HG02884 (cell line): Measurements from ENCODE around the gene ZSWIM5.

Source experiments
- ATAC-seq: cut with Tn5 transposase; IDR thresholded peaks from one replicate; pipeline ENCODE4 v1.9.1; 2021; ENCODE audit warnings: mild to moderate bottlenecking, moderate library complexity; ENCODE audit not compliant: unreplicated experiment

ZSWIM5 gene

GRCh38 chr1:45037456-45037855 lies 168.9 kb downstream of the ZSWIM5 start:
- no peak for ATAC-seq

- ATAC-seq = no peak
Observed at GRCh38 chr1:45035631-45036301, 170.6 kb downstream of the ZSWIM5 start.

- ATAC-seq = no peak
Observed at GRCh38 chr1:45033356-45033755, 173.0 kb downstream of the ZSWIM5 start.

- no peak for ATAC-seq
Observed at GRCh38 chr1:45032837-45033236, 173.6 kb downstream of the ZSWIM5 start.

GRCh38 chr1:45026446-45026845 lies 180.0 kb downstream of the ZSWIM5 start:
- no peak for ATAC-seq

GRCh38 chr1:45023663-45024062 lies 182.7 kb downstream of the ZSWIM5 start:
- no peak for ATAC-seq

- no peak for ATAC-seq
Observed at GRCh38 chr1:45018599-45019230, 187.7 kb downstream of the ZSWIM5 start.

- no peak for ATAC-seq
Observed at GRCh38 chr1:45016767-45017166, 189.6 kb downstream of the ZSWIM5 start.

- no peak for ATAC-seq
Observed at GRCh38 chr1:45016090-45016697, 190.2 kb downstream of the ZSWIM5 start.

- no peak for ATAC-seq
Observed at GRCh38 chr1:45015683-45016082, 190.7 kb downstream of the ZSWIM5 start.

GRCh38 chr1:45014321-45015028 lies 191.9 kb downstream of the ZSWIM5 start:
- ATAC-seq = no peak

GRCh38 chr1:45013551-45014209 lies 192.7 kb downstream of the ZSWIM5 start:
- no peak for ATAC-seq

- ATAC-seq = no peak
Observed at GRCh38 chr1:45012639-45013278, 193.6 kb downstream of the ZSWIM5 start.

GRCh38 chr1:45011837-45012638 lies 194.4 kb downstream of the ZSWIM5 start, which contains the start of gene UROD:
Gene UROD, plus strand, starts transcription at chr1:45012254. Its CDS starts 12 bp downstream, at chr1:45012266.
- ATAC-seq = peak; percentile 61

- peak; percentile 67 for ATAC-seq
Observed at GRCh38 chr1:45010855-45011811, 195.3 kb downstream of the ZSWIM5 start, which contains the start of gene HECTD3. Gene HECTD3, minus strand, starts transcription at chr1:45011324. Its CDS starts 67 bp downstream, at chr1:45011257.

- ATAC-seq = no peak
Observed at GRCh38 chr1:45009956-45010854, 196.2 kb downstream of the ZSWIM5 start.

GRCh38 chr1:45009296-45009865 lies 197.0 kb downstream of the ZSWIM5 start:
- no peak for ATAC-seq
